Astrocyte (in vitro differentiated cells and primary cell): ENCODE measurements around the gene METTL1.

ENCODE experiments used
- EZH2 ChIP-seq: IDR thresholded peaks from 2 replicates; pipeline ENCODE4 v1.6.1; 2012; ENCODE audit warnings: mild to moderate bottlenecking, low read length, inconsistent platforms; ENCODE audit not compliant: insufficient read depth
- TF ChIP-seq, protein P1 (sequence below): IDR thresholded peaks from 2 replicates; pipeline ENCODE4 v1.5.1; 2011; ENCODE audit warnings: low read depth, mild to moderate bottlenecking, inconsistent platforms, low read length, moderate library complexity; ENCODE audit not compliant: insufficient read depth

DNA sequence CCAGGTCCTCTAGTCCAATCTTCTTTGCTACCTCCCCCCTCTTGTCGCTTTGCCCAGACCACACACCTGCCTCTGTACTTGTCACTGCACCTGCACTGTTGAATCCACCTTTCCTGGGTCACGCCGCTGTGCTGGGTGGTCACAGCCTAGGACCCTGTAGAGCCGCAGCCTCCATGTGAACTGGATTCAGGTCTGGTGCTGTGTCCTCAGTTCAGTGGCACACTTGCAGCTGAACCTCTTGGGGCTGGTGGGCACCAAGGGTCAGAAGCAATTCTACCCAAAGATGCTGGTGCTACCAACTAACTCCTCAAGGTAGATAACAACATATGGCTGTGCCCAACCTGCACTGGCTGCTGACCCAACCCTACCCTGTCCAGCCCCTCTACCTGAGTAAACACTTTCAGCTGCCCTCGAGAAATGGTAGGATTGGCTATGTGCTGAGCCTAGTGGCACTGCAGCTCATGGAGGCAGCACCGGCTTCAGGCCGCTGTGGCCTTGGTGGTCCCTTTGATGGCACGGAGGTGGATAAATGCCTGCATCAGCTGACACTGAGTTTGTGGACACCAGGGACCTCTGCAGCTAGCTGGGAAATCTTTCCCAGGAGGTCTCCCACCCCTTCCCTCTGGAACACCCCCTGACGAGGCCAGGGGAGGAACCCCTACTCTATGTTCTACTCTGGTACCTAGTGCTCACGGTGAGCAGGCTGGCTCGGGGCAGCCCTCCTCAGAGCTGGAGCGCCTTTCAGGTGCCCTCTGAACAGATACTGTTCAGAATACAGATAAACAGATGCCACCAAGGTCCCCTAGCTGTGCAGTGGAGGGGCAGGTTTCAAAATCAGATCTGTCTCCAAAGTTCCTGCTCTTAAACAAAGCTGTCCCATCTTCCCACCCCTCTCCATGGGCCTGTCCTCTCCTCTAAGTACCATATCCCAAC, 47.6 kb downstream of the METTL1 start:
- TF ChIP-seq, protein P1, sequence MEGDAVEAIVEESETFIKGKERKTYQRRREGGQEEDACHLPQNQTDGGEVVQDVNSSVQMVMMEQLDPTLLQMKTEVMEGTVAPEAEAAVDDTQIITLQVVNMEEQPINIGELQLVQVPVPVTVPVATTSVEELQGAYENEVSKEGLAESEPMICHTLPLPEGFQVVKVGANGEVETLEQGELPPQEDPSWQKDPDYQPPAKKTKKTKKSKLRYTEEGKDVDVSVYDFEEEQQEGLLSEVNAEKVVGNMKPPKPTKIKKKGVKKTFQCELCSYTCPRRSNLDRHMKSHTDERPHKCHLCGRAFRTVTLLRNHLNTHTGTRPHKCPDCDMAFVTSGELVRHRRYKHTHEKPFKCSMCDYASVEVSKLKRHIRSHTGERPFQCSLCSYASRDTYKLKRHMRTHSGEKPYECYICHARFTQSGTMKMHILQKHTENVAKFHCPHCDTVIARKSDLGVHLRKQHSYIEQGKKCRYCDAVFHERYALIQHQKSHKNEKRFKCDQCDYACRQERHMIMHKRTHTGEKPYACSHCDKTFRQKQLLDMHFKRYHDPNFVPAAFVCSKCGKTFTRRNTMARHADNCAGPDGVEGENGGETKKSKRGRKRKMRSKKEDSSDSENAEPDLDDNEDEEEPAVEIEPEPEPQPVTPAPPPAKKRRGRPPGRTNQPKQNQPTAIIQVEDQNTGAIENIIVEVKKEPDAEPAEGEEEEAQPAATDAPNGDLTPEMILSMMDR, result no peak
- TF ChIP-seq EZH2, result no peak
